ENCODE measurements around the gene KPNA4.

DNA sequence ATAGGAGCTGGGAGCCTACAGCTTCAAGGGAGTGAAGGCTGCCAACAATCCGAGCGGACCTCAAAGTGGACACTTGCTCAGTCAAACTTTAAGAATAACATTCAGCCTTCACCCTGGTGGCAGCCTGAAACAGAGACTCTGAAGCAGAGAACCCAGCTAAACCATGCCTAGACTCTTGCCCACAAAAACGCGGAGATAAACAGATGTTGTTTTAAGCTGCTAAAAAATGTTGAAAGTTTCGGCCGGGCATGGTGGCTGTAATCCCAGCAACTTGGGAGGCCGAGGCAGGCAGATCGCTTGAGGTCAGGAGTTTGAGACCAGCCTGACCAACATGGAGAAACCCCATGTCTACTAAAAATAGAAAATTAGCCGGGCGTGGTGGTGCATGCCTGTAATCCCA is 86.0 kb downstream of the KPNA4 start:
- no peak for TF ChIP-seq RARB (CRISPR knock-in tag; IDR thresholded peaks at IDR 0.05)
- TF ChIP-seq, protein P1, sequence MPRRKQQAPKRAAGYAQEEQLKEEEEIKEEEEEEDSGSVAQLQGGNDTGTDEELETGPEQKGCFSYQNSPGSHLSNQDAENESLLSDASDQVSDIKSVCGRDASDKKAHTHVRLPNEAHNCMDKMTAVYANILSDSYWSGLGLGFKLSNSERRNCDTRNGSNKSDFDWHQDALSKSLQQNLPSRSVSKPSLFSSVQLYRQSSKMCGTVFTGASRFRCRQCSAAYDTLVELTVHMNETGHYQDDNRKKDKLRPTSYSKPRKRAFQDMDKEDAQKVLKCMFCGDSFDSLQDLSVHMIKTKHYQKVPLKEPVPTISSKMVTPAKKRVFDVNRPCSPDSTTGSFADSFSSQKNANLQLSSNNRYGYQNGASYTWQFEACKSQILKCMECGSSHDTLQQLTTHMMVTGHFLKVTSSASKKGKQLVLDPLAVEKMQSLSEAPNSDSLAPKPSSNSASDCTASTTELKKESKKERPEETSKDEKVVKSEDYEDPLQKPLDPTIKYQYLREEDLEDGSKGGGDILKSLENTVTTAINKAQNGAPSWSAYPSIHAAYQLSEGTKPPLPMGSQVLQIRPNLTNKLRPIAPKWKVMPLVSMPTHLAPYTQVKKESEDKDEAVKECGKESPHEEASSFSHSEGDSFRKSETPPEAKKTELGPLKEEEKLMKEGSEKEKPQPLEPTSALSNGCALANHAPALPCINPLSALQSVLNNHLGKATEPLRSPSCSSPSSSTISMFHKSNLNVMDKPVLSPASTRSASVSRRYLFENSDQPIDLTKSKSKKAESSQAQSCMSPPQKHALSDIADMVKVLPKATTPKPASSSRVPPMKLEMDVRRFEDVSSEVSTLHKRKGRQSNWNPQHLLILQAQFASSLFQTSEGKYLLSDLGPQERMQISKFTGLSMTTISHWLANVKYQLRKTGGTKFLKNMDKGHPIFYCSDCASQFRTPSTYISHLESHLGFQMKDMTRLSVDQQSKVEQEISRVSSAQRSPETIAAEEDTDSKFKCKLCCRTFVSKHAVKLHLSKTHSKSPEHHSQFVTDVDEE (CRISPR knock-in tag; IDR thresholded peaks at IDR 0.05): no peak
- TF ChIP-seq, protein P2, sequence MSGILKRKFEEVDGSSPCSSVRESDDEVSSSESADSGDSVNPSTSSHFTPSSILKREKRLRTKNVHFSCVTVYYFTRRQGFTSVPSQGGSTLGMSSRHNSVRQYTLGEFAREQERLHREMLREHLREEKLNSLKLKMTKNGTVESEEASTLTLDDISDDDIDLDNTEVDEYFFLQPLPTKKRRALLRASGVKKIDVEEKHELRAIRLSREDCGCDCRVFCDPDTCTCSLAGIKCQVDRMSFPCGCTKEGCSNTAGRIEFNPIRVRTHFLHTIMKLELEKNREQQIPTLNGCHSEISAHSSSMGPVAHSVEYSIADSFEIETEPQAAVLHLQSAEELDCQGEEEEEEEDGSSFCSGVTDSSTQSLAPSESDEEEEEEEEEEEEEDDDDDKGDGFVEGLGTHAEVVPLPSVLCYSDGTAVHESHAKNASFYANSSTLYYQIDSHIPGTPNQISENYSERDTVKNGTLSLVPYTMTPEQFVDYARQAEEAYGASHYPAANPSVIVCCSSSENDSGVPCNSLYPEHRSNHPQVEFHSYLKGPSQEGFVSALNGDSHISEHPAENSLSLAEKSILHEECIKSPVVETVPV (CRISPR knock-in tag; IDR thresholded peaks at IDR 0.05): no peak
- no peak for TF ChIP-seq ISL1 (CRISPR knock-in tag; IDR thresholded peaks at IDR 0.05)
- no peak for TF ChIP-seq ZNF70 (CRISPR knock-in tag; IDR thresholded peaks at IDR 0.05)
- TF ChIP-seq ZC3H10 (CRISPR knock-in tag; IDR thresholded peaks at IDR 0.05): no peak
- no peak for TF ChIP-seq TCF4 (CRISPR knock-in tag; IDR thresholded peaks at IDR 0.05; ENCODE audit: borderline replicate concordance)
- no peak for TF ChIP-seq ARNTL (CRISPR knock-in tag; IDR thresholded peaks at IDR 0.05; ENCODE audit: borderline replicate concordance, low read depth)
- TF ChIP-seq PPARA (CRISPR knock-in tag; IDR thresholded peaks at IDR 0.05; ENCODE audit: borderline replicate concordance): no peak

Measured in SK-N-SH treated with all-trans-retinoic acid at 6 μM for 48 hours (cell line).